ENCODE measurements around the gene FNDC3B. TPM values are rescaled to one million over a fixed set of nuclear protein-coding genes. Genes with fewer than 3 reads are reported as not detected.

FNDC3B gene
- total and polyA plus RNA-seq, 7 donors, result 16.2 to 93.9 (median 50.3) TPM

- Histone ChIP-seq H3K9me3 (no peaks in the 10 kb centered on the region), H3K36me3 (no peaks in the 10 kb centered on the region), H3K27ac (no peak overlapping the region), H3K4me3 (no peak overlapping the region), H3K27me3 (no peaks in the 10 kb centered on the region), H3K4me1 (peaks cover 0 to 65% (median 41%) of the 10 kb centered on the region in 4 donors)
- no peak for DNase-seq
- no peak for TF ChIP-seq CTCF (IDR thresholded peaks at IDR 0.05)
- intact Hi-C loops (cut with DNase I), result no loop called here
- WGBS, 2 donors, result 97% methylated on average over 2 of the region's 2 CpGs
Measured at GRCh38 chr3:172177803-172178316, 138.5 kb downstream of the FNDC3B start.

- H3K9me3 ChIP-seq, result no peaks in the 10 kb centered on the region
- TF ChIP-seq CTCF (IDR thresholded peaks at IDR 0.05) (no peak), POLR2A (IDR thresholded peaks at IDR 0.05) (no peak), POLR2AphosphoS5 (IDR thresholded peaks at IDR 0.05) (no peak), EP300 (IDR thresholded peaks at IDR 0.05) (no peak)
- H3K27ac ChIP-seq, result no peak overlapping the region
- WGBS, 2 donors, result 44 to 79% methylated on average over 5 of the region's 5 CpGs
- DNase-seq, result no peak
- H3K36me3 ChIP-seq, result no peaks in the 10 kb centered on the region
- H3K4me3 ChIP-seq, result no peak overlapping the region
- H3K4me1 ChIP-seq, result peaks cover 0 to 57% (median 33%) of the 10 kb centered on the region in 4 donors
- H3K27me3 ChIP-seq, result no peaks in the 10 kb centered on the region
- intact Hi-C loops (cut with DNase I), result no loop called here
Measured at GRCh38 chr3:172179680-172180399, 140.5 kb downstream of the FNDC3B start.

- Histone ChIP-seq H3K4me3 (no peak overlapping the region), H3K9me3 (no peaks in the 10 kb centered on the region), H3K27ac (no peak overlapping the region), H3K27me3 (no peaks in the 10 kb centered on the region), H3K36me3 (no peaks in the 10 kb centered on the region), H3K4me1 (peaks cover 0 to 55% (median 29%) of the 10 kb centered on the region in 4 donors)
- 83 to 89% methylated on average over 2 of the region's 2 CpGs for WGBS, 2 donors
- DNase-seq, result no peak
- intact Hi-C loops (cut with DNase I), result no loop called here
- no peak for TF ChIP-seq POLR2AphosphoS5 (IDR thresholded peaks at IDR 0.05)
- no peak for TF ChIP-seq EP300 (IDR thresholded peaks at IDR 0.05)
- no peak for TF ChIP-seq POLR2A (IDR thresholded peaks at IDR 0.05)
- no peak for TF ChIP-seq CTCF (IDR thresholded peaks at IDR 0.05)
Measured at GRCh38 chr3:172180473-172180872, 141.1 kb downstream of the FNDC3B start.

- Histone ChIP-seq H3K4me1 (peaks cover 0 to 41% (median 17%) of the 10 kb centered on the region in 4 donors), H3K27ac (no peak overlapping the region), H3K36me3 (no peaks in the 10 kb centered on the region), H3K9me3 (no peaks in the 10 kb centered on the region), H3K27me3 (no peaks in the 10 kb centered on the region), H3K4me3 (no peak overlapping the region)
- no peak for DNase-seq
- intact Hi-C loops (cut with DNase I), result no loop called here
- TF ChIP-seq CTCF (IDR thresholded peaks at IDR 0.05), result no peak
- no peak for TF ChIP-seq EP300 (IDR thresholded peaks at IDR 0.05)
- TF ChIP-seq POLR2A (IDR thresholded peaks at IDR 0.05), result no peak
- no peak for TF ChIP-seq POLR2AphosphoS5 (IDR thresholded peaks at IDR 0.05)
- WGBS, 2 donors, result 67 to 76% methylated on average over 6 of the region's 6 CpGs
Measured at GRCh38 chr3:172181932-172182586, 142.7 kb downstream of the FNDC3B start.
